IPS-18a (cell line): Measurements from ENCODE around the gene CHMP2A.

Experiments used
- H3K27ac ChIP-seq: one replicate; pipeline ENCODE4 v1.5.1; 2013; ENCODE audit warnings: low read length
- H3K27me3 ChIP-seq: one replicate; pipeline ENCODE4 v1.6.1; 2013; ENCODE audit warnings: mild to moderate bottlenecking, low read length; ENCODE audit not compliant: control insufficient read depth, insufficient read depth
- H3K36me3 ChIP-seq: one replicate; pipeline ENCODE4 v1.6.1; 2013; ENCODE audit warnings: low read depth, low read length; ENCODE audit not compliant: control insufficient read depth
- H3K4me1 ChIP-seq: one replicate; pipeline ENCODE4 v1.6.1; 2013; ENCODE audit warnings: low read depth, low read length; ENCODE audit not compliant: control insufficient read depth
- H3K4me3 ChIP-seq: one replicate; pipeline ENCODE4 v1.5.1; 2013; ENCODE audit warnings: low read length
- H3K9ac ChIP-seq: one replicate; pipeline ENCODE4 v1.6.1; 2013; ENCODE audit warnings: mild to moderate bottlenecking, low read length, moderate library complexity
- H3K9me3 ChIP-seq: one replicate; pipeline ENCODE4 v1.6.1; 2013; ENCODE audit warnings: low read depth, low read length; ENCODE audit not compliant: control insufficient read depth

The CHMP2A gene

GRCh38 chr19:58566989-58567388, 12.1 kb upstream of the CHMP2A start:
- no peaks in the 10 kb centered on the region for H3K4me1 ChIP-seq
- no peaks in the 10 kb centered on the region for H3K27me3 ChIP-seq
- no peak overlapping the region for H3K9ac ChIP-seq
- H3K27ac ChIP-seq, result no peak overlapping the region
- peaks cover 7% of the 10 kb centered on the region for H3K36me3 ChIP-seq
- H3K9me3 ChIP-seq, result no peaks in the 10 kb centered on the region
- H3K4me3 ChIP-seq, result no peak overlapping the region

- Histone ChIP-seq H3K36me3 (no peaks in the 10 kb centered on the region), H3K27ac (no peak overlapping the region), H3K4me3 (no peak overlapping the region), H3K4me1 (peaks cover 7% of the 10 kb centered on the region), H3K9me3 (no peaks in the 10 kb centered on the region), H3K9ac (no peak overlapping the region), H3K27me3 (no peaks in the 10 kb centered on the region)
Measured at GRCh38 chr19:58563823-58564222, 8.9 kb upstream of the CHMP2A start.

- no peak overlapping the region for H3K27ac ChIP-seq
- no peaks in the 10 kb centered on the region for H3K27me3 ChIP-seq
- H3K36me3 ChIP-seq, result no peaks in the 10 kb centered on the region
- H3K4me3 ChIP-seq, result no peak overlapping the region
- H3K9ac ChIP-seq, result no peak overlapping the region
- H3K9me3 ChIP-seq, result no peaks in the 10 kb centered on the region
- peaks cover 7% of the 10 kb centered on the region for H3K4me1 ChIP-seq
Measured at GRCh38 chr19:58563034-58563573, 8.2 kb upstream of the CHMP2A start.

- H3K9ac ChIP-seq, result no peak overlapping the region
- no peaks in the 10 kb centered on the region for H3K36me3 ChIP-seq
- no peaks in the 10 kb centered on the region for H3K9me3 ChIP-seq
- no peak overlapping the region for H3K27ac ChIP-seq
- H3K4me3 ChIP-seq, result no peak overlapping the region
- H3K27me3 ChIP-seq, result no peaks in the 10 kb centered on the region
- peaks cover 7% of the 10 kb centered on the region for H3K4me1 ChIP-seq
Measured at GRCh38 chr19:58562122-58563033, 7.5 kb upstream of the CHMP2A start.

GRCh38 chr19:58561373-58562121, 6.6 kb upstream of the CHMP2A start:
- Histone ChIP-seq H3K4me1 (peaks cover 7% of the 10 kb centered on the region), H3K27ac (no peak overlapping the region), H3K9ac (no peak overlapping the region), H3K27me3 (no peaks in the 10 kb centered on the region), H3K36me3 (peaks cover 5% of the 10 kb centered on the region), H3K4me3 (no peak overlapping the region), H3K9me3 (no peaks in the 10 kb centered on the region)

GRCh38 chr19:58560921-58561320, 6.0 kb upstream of the CHMP2A start:
- H3K4me1 ChIP-seq, result peaks cover 7% of the 10 kb centered on the region
- H3K9me3 ChIP-seq, result no peaks in the 10 kb centered on the region
- no peak overlapping the region for H3K9ac ChIP-seq
- H3K27me3 ChIP-seq, result no peaks in the 10 kb centered on the region
- peaks cover 11% of the 10 kb centered on the region for H3K36me3 ChIP-seq
- H3K4me3 ChIP-seq, result no peak overlapping the region
- no peak overlapping the region for H3K27ac ChIP-seq

- H3K9ac ChIP-seq, result peak overlapping the region; percentile 98
- H3K27ac ChIP-seq, result peak overlapping the region; percentile 73
- H3K9me3 ChIP-seq, result no peaks in the 10 kb centered on the region
- H3K4me3 ChIP-seq, result peak overlapping the region; percentile 92
- H3K36me3 ChIP-seq, result peaks cover 12% of the 10 kb centered on the region
- H3K27me3 ChIP-seq, result no peaks in the 10 kb centered on the region
- peaks cover 9% of the 10 kb centered on the region for H3K4me1 ChIP-seq
Measured at GRCh38 chr19:58560007-58560887, 5.3 kb upstream of the CHMP2A start.

GRCh38 chr19:58559275-58560006, 4.5 kb upstream of the CHMP2A start:
- Histone ChIP-seq H3K9ac (peak overlapping the region; percentile 98), H3K4me3 (peak overlapping the region; percentile 92), H3K36me3 (peaks cover 12% of the 10 kb centered on the region), H3K27ac (peak overlapping the region; percentile 98), H3K4me1 (peaks cover 9% of the 10 kb centered on the region), H3K9me3 (no peaks in the 10 kb centered on the region), H3K27me3 (no peaks in the 10 kb centered on the region)

- Histone ChIP-seq H3K9me3 (no peaks in the 10 kb centered on the region), H3K36me3 (peaks cover 12% of the 10 kb centered on the region), H3K27me3 (no peaks in the 10 kb centered on the region), H3K9ac (peak overlapping the region; percentile 98), H3K4me3 (peak overlapping the region; percentile 92), H3K27ac (peak overlapping the region; percentile 98), H3K4me1 (peaks cover 9% of the 10 kb centered on the region)
Measured at GRCh38 chr19:58558623-58559274, 3.8 kb upstream of the CHMP2A start.

- Histone ChIP-seq H3K27me3 (no peaks in the 10 kb centered on the region), H3K9me3 (no peaks in the 10 kb centered on the region), H3K4me3 (peak within 1 kb of the TSS; percentile 92), H3K36me3 (peaks cover 12% of the 10 kb centered on the region), H3K4me1 (peaks cover 9% of the 10 kb centered on the region), H3K27ac (peak within 1 kb of the TSS; percentile 98), H3K9ac (peak within 1 kb of the TSS; percentile 98)
Measured at GRCh38 chr19:58558066-58558622, 3.2 kb upstream of the CHMP2A start, which contains the start of gene UBE2M. UBE2M (minus strand) TSS chr19:58558611; CDS start chr19:58558381, 230 bp downstream.
